ENCODE results near the gene UNKL.

UNKL gene

GRCh38 chr16:1414532-1415260 is at the start of gene UNKL:
TSS of gene UNKL (minus strand) at chr16:1414704. CDS start at chr16:1414691, 13 bp downstream.
- DNase-seq = peak; percentile 52

GRCh38 chr16:1461146-1461545 is 46.6 kb upstream of the UNKL start:
- no peak for DNase-seq

- no peak for DNase-seq
Observed at GRCh38 chr16:1460602-1461138, 46.2 kb upstream of the UNKL start.

- DNase-seq = no peak
Observed at GRCh38 chr16:1459967-1460366, 45.5 kb upstream of the UNKL start.

GRCh38 chr16:1458977-1459341 is 44.5 kb upstream of the UNKL start:
- DNase-seq = no peak

- no peak for DNase-seq
Observed at GRCh38 chr16:1458336-1458976, 44.0 kb upstream of the UNKL start.

- no peak for DNase-seq
Observed at GRCh38 chr16:1457489-1458245, 43.2 kb upstream of the UNKL start.

- no peak for DNase-seq
Observed at GRCh38 chr16:1456951-1457350, 42.4 kb upstream of the UNKL start.

GRCh38 chr16:1455190-1456171 is 41.0 kb upstream of the UNKL start:
- DNase-seq = no peak

- no peak for DNase-seq
Observed at GRCh38 chr16:1454561-1454960, 40.1 kb upstream of the UNKL start.

- no peak for DNase-seq
Observed at GRCh38 chr16:1453316-1453715, 38.8 kb upstream of the UNKL start.

GRCh38 chr16:1452530-1452929 is 38.0 kb upstream of the UNKL start:
- no peak for DNase-seq

- no peak for DNase-seq
Observed at GRCh38 chr16:1451702-1452392, 37.3 kb upstream of the UNKL start.

GRCh38 chr16:1450841-1451240 is 36.3 kb upstream of the UNKL start:
- no peak for DNase-seq

GRCh38 chr16:1450218-1450617 is 35.7 kb upstream of the UNKL start:
- no peak for DNase-seq

GRCh38 chr16:1449201-1449788 is 34.8 kb upstream of the UNKL start:
- DNase-seq = no peak

GRCh38 chr16:1448536-1449116 is 34.1 kb upstream of the UNKL start:
- DNase-seq = no peak

GRCh38 chr16:1447965-1448364 is 33.5 kb upstream of the UNKL start:
- DNase-seq = no peak

- no peak for DNase-seq
Observed at GRCh38 chr16:1446296-1447080, 32.0 kb upstream of the UNKL start.

- no peak for DNase-seq
Observed at GRCh38 chr16:1445518-1446203, 31.2 kb upstream of the UNKL start.

All from NCI-H1092 (cell line).